Hippocampal formation (tissue), 2 donors: Measurements from ENCODE around the gene CDH19.
A peak's percentile ranks its signal among the peaks of the same experiment; 100 is the strongest.
"Not testable (repeated sequence)": the region's sequence is repeated elsewhere in the genome, so short reads cannot be mapped to it uniquely, and the experiment has no call there.

Experiments used
- DNase-seq, 2 donors: peaks; one replicate each; lab custom pipeline; 2025; lab: John Stamatoyannopoulos, UW

Gene CDH19

DNA sequence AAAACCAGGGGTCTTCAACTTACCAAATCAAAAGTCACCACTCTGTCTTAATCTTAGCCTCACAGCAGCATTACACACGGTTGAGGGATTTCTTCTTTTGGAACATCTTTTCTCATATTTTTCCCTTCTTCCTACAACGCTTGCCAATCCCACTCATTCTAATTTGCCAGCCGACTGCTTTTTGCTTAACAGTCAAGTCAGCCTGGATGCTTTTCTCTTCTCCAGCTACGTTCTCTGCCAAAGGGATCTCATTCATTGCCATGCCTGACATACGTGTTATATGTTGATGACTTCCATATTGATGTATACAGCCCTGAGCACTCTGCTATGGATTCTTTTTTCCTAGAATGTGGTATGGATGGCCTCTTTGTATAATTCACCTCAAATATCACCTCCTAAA lies 37.3 kb downstream of the CDH19 start:
- DNase-seq = no peak

DNA sequence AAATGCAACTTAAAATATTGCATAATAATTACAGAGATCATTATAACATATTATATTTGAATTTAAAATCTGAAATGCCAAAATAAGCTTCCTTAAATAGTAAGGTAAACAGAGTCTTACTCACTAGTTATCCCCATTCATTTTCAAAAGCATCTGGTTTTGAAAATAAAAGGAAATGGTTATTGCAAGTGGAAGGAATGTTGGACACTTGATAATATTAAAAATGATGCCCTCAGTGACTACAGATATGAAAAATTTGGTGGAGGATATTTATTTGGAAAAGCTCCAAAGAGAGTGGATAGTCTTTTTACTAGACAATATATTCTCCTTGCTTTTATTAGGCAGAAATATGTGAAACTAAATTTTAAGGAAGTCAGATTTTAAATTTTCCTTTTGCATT lies 39.7 kb downstream of the CDH19 start:
- no peak for DNase-seq

GRCh38 chr18:66562279-66562678 lies 41.6 kb downstream of the CDH19 start:
- no peak for DNase-seq

DNA sequence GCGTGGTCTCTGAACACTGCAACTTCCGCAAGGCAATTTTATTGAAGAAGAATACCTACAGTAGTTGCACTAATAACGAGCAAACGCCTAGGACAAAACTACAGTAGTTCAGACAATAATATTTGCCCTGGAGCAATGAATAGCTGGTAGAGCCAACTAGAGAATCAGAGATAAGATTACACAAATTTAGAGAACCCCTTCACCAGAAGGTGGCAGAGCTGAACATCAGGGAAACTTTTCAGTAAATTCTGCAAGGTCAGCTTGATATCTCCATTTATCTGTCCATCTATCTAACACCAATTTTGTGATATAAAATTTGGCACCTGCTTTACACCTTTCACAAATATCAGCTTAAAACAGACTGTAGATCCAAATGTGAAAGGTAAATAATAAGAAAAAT lies 43.8 kb downstream of the CDH19 start:
- peak in 1 of 2 donors; percentile 68 for DNase-seq

DNA sequence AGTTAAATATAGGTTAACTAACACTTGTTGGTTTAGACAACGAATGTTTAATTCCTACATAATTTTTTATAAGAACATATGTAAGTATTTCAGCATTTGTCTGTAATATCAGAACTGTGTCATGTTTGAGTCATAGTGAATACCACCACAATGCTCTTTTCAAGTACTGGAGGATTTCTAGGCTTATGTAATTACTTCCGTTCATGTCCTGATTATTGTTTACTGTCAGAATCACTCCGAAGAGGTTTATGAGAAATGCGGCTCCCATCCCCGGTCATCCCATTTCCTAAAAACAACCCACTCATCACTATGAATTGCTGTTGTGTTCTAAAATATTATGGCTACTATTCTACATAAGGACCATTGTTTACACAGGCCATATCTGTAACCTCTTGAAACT lies 45.1 kb downstream of the CDH19 start:
- no peak for DNase-seq

GRCh38 chr18:66557091-66557490 lies 46.8 kb downstream of the CDH19 start:
- no peak for DNase-seq

- no peak for DNase-seq
Observed at GRCh38 chr18:66555585-66555984, 48.3 kb downstream of the CDH19 start.

- DNase-seq = no peak
Observed at GRCh38 chr18:66553824-66554223, 50.1 kb downstream of the CDH19 start.

- no peak for DNase-seq
Observed at GRCh38 chr18:66550366-66550765, 53.5 kb downstream of the CDH19 start.

DNA sequence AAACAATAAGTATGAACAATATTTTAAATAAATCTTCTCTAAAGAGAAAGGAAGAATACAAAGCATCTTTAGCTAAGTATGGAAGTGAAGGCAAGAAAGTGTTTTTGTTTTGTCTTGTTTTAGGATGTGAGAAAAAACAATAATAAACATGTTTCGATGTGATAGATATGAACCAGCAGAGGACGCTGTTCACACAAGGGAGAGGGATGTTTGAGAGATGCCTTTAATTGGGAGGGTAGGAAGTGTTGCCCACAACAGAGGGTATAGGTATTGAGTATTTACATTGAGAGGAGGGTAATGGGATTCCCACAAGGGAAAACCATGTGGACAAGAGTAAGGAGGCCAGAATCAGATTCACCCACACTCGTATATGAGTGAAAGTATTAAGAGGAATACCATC lies 55.1 kb downstream of the CDH19 start:
- no peak for DNase-seq

DNA sequence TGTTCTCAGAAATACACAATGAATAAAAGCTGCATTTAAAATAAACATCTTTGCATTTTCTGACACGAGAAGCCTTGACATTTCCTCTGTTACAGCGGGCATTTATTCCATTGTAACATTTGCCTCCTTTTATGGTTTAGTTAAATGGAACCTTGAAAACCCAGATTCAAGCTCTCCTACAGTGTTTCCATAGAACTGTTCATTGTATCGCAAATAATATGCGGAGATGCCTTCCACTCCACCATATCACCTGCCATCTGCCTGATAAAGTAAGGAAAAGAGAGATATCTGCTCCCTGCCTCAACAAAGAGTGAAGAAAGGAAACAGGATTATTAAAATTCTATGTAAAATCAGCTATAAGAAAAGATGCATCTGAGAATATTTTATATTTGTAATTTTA lies 69.8 kb downstream of the CDH19 start:
- DNase-seq = no peak

DNA sequence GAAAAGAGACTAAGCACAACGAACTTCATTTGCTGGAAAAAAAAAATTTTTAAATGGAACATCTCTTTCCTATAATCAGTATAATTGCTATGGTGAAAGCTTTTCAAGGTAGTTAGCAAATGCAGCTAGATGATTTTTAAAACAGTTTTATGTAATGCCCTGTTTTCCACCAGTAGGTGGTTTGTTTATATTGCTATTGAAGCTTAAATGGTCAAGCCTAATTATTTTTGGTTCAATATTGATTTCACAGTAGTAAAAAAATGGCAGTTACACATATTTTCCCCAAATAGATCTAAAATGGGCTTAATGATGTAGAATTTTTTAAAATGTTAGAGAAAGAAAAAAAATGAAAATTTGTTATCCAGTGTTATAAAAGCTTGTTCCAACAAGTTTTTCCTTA lies 70.2 kb downstream of the CDH19 start:
- DNase-seq = no peak

- no peak for DNase-seq
Observed at GRCh38 chr18:66523219-66523991, 80.5 kb downstream of the CDH19 start.

DNA sequence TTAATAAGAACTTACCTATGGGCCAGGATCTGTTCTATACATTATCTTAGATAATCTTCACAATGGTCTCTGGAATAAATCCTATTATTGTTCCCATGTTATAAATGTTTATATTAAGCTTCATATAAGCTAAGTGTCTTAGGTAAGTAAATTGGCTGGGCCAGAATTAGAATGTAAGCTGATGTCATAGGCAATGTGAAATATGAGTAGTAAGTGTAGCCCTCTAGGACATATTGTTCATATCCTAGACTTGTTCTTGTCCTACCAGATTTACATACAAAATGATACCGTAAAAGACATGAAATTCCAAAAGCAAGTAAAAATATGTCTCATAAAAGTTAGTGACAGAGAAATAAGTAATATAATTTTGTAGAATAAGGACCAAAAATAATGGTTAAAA lies 89.9 kb downstream of the CDH19 start:
- no peak for DNase-seq

GRCh38 chr18:66511792-66512191 lies 92.1 kb downstream of the CDH19 start:
- no peak for DNase-seq

DNA sequence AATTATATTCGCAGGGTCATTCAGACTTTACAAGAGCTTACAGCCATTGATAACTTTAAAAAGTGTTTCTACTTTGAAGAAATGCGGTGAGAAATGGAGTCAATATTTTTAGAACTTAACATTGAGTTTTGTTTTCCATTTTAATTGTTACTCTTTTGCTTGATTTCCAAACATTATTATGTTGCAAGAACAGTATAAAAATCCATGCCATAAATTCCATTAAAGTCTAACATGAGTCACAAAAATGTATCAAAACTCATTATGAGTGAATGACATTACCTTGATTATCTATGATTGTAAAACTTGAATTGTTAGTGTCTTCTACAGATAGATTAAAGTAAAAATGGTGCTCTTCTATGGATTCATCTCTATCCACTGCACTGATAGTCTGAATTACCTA lies 92.6 kb downstream of the CDH19 start:
- DNase-seq = no peak

DNA sequence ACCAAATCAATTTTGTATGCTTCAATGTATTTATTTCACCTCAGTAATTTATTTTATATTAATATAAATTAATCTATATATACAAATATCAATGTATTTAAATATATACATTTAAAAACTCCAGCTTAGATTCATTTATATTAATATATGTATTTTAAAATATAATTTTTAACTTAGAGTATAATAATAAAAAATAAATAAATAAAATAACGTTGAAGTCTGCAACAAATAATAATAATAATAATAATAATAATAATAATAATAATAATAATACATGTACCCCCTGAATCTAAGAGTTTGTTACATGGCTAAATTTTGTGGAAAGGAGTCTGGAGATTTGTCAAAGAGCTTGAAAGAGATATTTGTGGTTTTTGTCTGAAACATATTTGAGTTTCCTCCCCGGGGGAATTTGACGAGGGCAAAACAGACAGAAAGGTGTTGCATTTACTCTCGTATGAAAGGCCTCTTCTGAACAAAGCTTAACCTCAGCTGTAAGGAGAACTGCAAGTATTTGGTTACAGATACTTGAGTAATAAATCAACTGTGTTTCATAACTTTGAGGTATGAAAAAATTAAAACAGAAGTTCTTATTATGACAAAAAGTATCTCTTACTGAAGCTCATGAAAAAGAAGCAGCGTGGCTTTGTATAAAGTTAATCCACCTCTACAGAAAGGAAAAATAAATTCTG lies 93.4 kb downstream of the CDH19 start:
- DNase-seq = no peak

DNA sequence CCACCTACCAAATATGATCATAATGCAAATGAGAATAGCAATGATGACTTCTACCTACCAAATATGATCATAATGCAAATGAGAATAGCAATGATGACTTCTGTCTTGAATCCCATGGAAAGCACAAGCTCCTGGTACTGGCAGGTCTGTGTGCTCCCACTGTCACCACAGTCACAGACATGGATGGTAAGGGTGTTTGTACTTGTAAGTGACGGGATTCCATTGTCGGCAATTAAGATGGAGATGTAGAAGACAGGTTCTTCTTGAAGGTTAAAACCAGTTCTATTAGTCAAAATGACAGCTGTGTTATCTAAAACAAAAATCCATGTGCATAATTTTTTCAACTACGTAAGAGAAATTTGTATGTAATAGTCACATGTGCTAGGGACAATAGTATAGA lies 95.0 kb downstream of the CDH19 start:
- DNase-seq = no peak

DNA sequence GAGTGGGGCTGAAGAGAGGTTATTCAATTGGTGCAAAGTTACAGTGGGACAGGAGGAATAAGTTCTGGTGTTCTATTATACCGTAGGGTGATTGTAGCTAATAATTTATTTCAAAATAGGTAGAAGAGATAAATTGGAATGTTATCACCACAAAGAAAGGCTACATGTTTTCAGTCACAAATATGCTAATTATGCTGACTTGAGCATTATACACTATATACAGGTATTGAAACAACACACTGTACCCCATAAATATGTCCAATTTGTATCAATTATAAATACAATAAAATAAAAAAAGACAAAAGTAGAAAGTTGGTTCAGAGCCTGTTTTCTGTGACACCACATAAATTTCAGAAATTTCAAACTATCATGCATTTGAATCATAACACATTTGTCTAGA lies 97.7 kb downstream of the CDH19 start:
- no peak for DNase-seq

DNA sequence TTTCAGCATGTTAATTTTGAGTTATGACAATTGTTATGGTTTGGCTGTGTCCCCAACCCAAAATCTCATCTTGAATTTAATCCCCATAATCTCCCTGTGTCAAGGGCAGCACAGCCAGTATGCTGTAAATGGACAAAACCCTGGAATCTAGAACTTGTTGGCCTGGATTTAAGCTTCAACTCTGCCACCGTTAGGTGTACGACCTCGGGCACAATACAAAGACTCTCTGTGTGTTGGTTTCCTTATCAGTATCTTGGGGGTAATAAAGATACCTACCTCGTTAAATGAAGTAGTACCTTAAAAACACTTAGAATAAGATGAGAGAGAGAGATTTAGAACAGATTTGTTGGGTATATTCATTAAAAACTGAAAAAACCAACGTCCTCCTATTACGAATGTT lies 106.5 kb downstream of the CDH19 start:
- no peak for DNase-seq

DNA sequence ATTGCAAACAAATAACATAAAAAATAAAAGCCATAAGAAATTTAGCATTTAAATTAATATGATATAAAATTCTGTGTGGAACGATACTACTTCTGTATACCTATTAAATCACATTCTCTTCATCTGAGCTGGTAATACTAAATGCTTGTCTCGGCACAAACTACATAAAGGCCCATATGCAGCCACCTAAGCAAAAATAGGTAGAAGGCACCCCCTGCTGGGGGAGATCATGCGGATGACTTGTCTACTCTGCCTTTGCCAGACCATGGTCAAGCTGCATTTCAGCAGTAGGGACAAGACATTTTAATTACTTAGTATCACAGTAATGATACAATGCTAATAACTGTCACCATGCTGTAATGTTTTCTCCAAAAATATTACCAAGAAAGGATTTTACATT lies 108.0 kb downstream of the CDH19 start:
- peak; percentile 6 to 37 for DNase-seq

DNA sequence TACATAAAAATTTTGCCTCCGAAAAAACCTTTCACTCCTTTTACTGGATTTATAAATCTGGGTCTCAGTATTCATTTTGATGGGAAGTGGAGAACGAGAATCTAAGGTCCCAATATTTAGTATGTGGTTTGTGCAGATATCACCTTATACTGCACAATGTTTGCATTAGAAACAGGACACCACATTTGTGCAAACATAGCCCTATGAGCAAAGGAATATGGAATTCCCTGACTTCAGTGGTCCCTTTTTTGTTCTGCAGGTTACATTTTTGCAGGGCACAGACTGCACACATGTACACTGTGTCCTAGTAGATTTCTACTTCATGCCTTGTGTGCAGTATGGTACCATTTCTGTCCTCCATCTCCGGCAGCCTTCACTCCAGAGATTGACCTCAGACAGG lies 130.0 kb downstream of the CDH19 start:
- DNase-seq = no peak

DNA sequence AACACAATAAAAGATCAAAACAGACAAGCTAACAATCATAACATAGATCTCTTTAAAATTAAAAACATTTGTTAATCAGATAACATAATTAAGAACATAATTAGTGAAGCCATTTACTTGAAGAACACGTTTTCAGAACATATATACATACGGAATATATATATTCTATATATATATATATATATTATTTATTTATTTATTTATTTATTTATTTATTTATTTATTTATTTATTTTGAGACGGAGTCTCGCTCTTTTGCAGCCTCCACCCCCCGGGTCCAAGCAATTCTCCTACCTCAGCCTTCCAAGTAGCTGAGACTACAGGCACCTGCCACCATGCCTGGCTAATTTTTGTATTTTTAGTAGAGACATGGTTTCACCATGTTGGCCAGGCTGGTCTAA lies 137.7 kb downstream of the CDH19 start:
- not testable (repeated sequence) for DNase-seq

DNA sequence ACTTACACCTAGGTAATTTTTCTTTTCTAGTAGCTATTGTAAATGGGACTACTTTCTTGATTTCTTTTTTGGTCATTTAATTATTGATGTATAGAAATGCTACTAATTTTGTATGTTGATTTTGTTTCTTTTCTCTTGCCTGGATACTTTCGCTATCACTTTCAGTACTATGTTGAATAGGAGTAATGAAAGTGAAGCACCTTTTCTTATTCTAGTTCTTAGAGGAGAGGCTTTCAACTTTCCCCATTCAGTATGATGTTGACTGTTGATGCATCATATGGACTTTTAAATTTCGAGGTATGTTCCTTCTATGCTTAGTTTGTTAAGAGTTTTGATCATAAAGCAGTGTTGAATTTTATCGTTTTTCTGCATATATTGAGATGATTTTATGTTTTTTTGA lies 142.5 kb downstream of the CDH19 start:
- no peak for DNase-seq
